IPS-NIHi11 (cell line): ENCODE measurements around the gene LRP2BP.
"Not testable (repeated sequence)": the region's sequence is repeated elsewhere in the genome, so short reads cannot be mapped to it uniquely, and the experiment has no call there.

ENCODE experiments used
- DNase-seq: peaks from one replicate; pipeline ENCODE4 v3.0.0; 2012; ENCODE audit warnings: mixed read lengths, low spot score

LRP2BP gene

GRCh38 chr4:185361872-185362271, 33.9 kb downstream of the LRP2BP start:
- no peak for DNase-seq

GRCh38 chr4:185359767-185360446, 35.8 kb downstream of the LRP2BP start:
- no peak for DNase-seq

- no peak for DNase-seq
Measured at GRCh38 chr4:185358959-185359358, 36.8 kb downstream of the LRP2BP start.

- DNase-seq = no peak
Measured at GRCh38 chr4:185358514-185358913, 37.2 kb downstream of the LRP2BP start.

- DNase-seq = no peak
Measured at GRCh38 chr4:185357733-185358440, 37.8 kb downstream of the LRP2BP start.

GRCh38 chr4:185357211-185357610, 38.5 kb downstream of the LRP2BP start:
- no peak for DNase-seq

GRCh38 chr4:185352741-185353140, 43.0 kb downstream of the LRP2BP start:
- no peak for DNase-seq

GRCh38 chr4:185352202-185352601, 43.5 kb downstream of the LRP2BP start:
- no peak for DNase-seq

- no peak for DNase-seq
Measured at GRCh38 chr4:185351691-185352090, 44.0 kb downstream of the LRP2BP start.

- no peak for DNase-seq
Measured at GRCh38 chr4:185346975-185347601, 48.6 kb downstream of the LRP2BP start.

- no peak for DNase-seq
Measured at GRCh38 chr4:185344743-185345538, 50.8 kb downstream of the LRP2BP start.

GRCh38 chr4:185343726-185344581, 51.8 kb downstream of the LRP2BP start:
- DNase-seq = no peak

GRCh38 chr4:185341841-185342240, 53.9 kb downstream of the LRP2BP start:
- DNase-seq = no peak

GRCh38 chr4:185341377-185341776, 54.3 kb downstream of the LRP2BP start:
- DNase-seq = no peak

GRCh38 chr4:185339941-185340340, 55.8 kb downstream of the LRP2BP start:
- no peak for DNase-seq

- no peak for DNase-seq
Measured at GRCh38 chr4:185335579-185335978, 60.1 kb downstream of the LRP2BP start.

- no peak for DNase-seq
Measured at GRCh38 chr4:185334326-185334725, 61.4 kb downstream of the LRP2BP start.

GRCh38 chr4:185332575-185333464, 62.9 kb downstream of the LRP2BP start:
- no peak for DNase-seq

- not testable (repeated sequence) for DNase-seq
Measured at GRCh38 chr4:185329879-185330510, 65.7 kb downstream of the LRP2BP start.

GRCh38 chr4:185328586-185328985, 67.1 kb downstream of the LRP2BP start:
- DNase-seq = no peak
